SKM-1 (cell line): Measurements from ENCODE around the gene GPR17.

Experiments used
- DNase-seq: peaks from one replicate; lab custom pipeline; 2025; ENCODE audit not compliant: unreplicated experiment; lab: John Stamatoyannopoulos, UW

The GPR17 gene

DNA sequence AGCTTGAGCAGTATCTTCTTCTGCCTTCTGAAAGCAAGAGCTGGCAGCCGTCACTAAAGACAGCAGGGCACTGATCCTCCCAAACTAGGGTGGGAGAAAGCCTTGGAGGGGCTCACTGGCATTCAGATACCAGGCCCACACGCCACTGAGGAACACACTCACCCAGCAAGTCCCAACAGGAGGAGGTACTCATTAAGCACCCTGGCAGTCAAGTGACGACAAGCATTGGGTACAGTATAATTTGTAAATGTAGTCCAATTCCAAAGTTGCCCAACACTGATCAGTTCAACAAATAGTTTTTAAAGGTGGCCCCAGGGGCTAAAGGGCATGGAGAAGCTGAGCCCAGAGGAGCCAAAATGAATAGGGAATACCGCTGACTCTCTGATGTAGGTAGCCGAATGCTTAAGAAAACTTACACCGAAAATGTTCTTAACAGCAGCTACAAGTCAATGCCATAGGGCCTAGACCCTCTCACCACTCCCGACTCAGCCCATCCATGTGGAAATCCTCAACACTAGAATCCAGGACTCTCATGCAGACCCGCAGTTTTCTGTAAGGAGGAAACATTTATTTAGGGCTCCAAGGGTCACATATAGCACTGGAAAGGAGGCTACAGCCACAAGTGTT is 19.4 kb downstream of the GPR17 start:
- no peak for DNase-seq

DNA sequence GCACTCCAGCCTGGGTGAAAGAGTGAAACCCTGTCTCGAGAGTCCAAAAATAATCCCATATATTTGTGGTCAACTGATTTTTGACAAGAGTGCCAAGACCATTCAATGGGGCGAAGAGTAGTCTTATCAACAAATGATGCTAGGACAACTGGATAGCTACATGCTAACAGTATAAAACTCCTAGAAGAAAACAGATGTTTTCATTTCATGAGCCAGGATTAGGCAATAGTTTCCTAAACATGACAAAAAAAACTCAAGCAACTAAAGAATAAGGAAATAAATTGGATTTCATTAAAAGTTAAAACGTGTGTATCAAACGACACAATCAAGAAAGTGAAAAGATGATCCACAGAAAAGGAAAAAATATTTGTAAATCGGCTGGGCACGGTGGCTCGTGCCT is 23.1 kb downstream of the GPR17 start:
- no peak for DNase-seq

DNA sequence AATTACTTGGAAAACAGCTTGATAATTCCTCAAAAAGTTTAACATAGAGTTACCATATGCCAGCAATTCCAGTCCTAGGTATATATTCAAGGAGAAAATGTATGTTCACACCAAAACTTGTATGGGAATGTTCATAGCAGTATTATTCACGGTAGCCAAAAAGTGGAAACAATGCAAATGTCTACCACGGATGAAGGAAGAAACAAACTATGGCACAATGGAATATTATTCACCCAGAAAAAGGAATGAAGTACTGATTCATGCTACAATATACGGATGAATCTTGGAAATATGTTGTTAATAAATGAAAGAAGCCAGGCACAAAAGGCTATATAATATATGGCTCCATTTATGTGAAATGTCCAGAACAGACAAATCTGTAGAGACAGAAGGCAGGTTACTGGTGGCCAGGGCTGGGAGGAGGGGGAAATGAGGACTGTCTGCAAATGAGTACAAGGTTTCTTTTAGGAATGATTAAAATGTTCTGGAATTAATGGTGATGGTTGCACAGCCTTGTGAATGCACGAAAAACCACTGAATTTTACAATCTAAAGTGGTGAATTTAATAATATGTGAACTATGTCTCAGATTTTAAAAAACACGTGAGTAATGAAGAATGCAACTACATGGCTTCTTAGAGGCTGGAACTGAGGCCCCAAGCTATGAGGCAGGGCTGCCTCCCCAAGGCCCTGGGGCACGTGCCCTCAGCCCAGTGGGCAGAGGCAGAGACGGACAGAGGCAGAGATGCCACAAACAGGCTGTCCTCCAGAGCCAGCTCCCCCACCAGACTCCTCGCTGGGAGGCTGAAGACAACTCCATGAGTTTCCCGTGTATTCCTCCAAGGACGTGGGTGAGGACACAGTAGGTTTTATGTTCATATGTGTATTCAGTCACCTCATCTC is 24.4 kb downstream of the GPR17 start:
- DNase-seq = no peak

DNA sequence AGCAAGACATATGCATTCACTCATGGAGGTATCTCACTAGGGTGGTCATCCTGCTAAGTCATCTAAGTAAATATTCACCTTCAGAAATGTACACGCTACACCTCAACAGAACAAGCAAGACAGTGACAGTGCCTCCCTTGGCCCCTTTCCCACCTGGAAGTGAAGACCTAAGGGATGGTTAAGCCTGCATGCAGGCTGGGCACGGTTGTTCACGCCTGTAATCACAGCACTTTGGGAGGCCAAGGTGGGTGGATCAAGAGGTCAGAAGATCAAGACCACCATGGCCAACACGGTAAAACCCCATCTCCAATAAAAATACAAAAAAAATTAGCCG is 25.0 kb downstream of the GPR17 start:
- DNase-seq = no peak

DNA sequence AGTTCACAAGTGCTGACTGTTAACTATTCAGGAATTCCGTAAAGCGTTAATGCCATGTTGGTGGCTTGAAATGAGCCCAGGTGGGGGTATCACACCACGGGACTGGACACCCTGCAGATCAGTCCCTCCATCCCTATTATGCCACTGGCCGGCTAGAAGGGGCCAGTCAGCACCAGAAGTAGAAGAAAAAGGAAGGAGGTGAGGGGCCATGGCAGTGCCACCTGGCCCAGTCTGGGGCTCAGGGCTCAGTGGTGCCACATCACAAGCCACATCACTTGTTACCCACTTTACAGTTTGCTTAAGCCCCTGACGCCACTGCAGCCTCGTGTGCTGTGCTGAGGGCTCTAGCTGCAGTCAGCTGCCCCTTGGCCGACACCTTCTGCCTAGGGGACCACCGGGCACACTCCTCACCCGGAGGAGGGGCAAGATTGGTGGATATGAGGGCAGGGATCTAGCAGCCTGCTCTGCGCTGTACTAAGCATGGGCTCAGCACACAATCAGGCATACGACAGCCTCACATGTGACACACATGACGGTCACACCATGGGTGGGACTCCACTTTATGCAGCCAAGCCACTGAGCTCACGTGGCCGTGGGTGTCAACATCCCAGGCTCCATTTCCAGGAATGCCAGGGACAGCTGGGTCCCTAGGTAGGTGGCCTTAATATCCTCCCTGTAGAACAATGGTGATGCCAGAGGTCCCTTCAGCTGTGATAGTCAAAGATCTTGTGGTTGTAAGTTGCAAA is 25.8 kb downstream of the GPR17 start:
- no peak for DNase-seq

DNA sequence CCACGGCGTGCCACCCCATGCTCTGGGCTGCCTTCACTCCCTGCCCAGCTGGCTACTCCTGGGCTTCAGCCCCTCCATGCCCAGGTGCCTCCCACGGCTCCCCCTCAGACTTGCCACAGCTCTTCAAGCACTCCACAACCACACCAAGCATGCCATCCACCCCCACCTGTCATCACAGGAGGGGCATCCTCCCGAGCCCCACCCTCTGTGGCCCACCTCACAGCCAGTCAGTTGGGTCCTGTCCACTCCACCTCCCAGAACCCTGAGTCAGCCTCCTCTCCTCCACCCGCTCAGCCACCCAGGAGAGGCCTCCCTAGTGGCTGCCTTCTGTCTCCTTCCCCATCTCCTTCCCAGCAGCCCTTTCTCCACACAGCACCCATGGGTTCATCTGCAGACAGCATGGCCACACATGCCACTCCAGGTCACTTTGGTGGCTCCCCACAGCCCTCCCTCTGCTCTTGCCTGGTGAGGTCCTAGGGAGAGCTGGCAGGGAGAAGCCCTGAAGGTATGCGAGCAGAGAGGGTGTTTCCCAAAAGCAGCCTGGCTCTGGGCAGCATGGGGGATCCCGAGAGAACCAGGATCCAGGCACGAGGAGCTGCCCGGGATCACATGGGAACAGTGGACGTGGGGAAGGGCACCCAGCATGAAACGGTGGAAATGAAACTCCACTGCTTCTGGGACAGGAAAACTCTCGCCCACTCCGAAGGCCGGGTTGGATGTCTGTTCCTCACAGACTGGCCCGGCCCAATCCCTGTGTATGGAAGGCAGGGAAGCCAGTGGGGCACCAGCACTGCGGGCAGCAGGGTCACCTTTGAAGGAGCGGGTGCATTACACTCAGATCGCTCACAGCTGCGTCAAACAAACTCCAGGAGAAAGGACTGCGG is 26.6 kb downstream of the GPR17 start:
- DNase-seq = no peak

DNA sequence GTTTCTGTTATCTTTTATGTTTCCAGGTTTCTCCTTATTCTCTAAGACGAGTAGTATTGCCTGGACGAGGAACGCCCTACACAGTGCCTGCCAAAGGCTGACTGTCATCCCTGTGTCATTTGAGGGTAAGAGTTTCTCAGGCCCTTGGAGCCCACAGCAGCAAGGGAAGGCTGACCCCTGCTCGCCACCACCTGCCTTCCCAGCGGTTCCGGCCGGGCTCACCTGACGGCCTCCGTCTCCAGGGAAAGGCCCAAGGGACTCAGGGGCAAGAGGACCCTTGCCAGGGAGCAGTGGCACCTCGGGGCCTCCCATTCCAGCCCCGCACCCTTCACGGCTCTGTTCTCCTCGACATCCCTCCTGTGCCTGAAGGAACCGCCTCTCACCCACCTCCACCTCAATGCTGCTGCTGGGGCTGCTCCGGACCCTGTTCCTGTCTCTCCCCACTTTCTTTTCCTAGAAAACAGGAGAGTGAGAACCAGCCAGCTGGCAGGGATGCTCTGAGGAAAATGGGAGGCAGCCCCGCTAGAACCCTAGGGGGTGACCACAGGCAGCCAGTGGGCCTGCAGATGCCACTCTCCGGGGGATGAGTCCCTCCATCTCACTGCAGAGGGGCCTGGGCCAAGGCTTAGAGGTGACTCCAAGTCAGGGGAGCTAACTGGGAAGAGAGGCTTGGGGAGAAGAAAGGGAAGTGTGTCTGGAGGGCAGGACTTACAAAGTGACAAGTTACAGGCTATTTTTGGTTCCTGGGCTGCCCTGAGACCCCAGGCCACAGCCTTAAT is 27.5 kb downstream of the GPR17 start:
- no peak for DNase-seq

DNA sequence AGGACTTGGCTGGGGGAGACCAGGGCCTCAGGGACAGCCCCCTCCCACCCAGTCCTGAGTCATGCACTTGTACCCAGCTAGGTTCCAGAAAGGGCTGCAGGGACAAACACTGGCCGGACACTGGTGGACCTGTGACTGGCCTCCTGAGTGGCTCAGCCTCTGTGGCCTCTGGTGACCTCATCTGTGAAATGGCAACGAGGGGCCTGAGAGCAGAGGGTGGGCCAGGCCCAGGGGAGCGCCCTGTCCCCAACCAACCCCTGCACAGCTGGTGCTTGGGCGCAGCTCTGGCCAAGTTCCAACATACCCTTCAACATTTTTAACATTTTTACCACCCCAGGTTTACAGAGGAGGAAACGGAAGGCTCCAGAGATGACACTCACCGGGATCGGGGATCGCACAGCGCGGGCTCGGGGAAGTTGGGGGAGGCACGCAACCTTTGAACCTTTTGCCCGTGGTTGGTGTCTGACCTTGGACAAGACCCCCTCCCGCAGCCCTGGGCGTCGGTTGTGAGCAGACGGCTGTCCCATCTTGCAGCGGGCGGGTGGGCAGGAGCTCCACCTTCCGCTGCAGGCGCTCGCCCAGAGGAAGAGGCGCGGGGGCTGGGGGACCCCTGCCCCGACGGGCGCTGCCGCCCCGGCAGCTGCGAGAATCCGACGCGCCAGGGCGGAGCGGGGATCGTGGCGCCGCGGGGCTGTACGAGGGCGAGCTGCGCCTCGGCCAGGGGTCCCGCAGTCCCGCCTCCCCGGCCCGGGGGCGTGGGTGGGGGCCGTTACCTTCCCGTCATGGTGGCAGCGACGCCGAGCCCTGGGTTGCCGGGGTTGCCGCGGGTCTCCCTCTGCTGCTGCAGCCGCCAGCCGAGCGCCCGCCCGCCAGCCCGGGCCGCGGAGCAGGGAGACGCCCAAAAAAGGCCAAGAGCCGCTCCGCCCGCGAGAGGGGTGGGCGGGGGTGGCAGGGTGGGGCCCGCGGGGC is 28.6 kb downstream of the GPR17 start:
- DNase-seq = no peak

DNA sequence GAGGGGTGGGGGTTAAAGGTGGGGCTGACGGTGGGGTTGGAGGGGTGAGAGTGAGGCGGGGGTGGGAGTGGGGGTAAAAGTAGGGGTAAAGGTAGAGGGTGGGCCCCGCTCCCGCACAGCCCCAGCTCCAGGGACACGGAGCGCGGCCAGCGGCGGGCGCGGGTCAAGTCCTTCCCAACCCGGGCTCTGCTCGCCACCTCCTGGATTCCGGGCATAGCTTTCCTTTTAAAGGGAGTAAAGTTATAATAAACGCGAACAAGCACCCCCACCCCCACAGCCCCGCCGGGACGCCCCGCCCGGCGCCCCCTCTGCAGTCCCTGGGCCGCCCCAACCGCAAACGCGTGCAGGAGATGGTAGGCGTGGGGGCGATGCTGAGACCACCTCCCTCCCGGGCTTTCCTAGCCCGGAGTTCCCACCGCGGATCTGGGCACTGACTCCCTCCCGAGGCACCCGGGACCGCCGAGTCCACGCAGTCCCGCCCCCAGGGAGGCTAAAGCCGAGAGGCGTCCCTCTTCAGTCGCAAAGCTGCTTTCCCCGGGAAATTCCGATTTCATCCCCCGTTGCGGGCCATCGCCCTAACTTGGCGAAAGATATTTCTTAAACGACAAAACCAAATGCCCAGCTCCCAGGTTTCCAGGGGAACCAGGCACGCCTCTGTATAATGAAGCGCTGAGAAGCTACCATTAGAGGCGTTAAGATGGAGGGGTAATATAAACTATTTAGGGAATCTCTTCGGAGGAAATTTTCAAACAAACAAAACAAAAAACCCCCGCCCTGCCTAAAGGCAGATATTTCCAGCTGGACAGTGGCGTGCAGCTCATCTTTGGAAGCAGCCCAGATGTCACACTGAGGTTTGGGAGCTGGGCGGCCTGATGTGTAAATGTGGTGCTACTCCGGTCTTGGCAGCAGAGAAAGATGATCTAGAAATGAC is 29.6 kb downstream of the GPR17 start, which contains the start of gene LIMS2:
LIMS2 (minus strand) TSS at position 200 of the 931 bp plus-strand sequence. CDS start 506 bp downstream, outside the sequence.
- DNase-seq = no peak

DNA sequence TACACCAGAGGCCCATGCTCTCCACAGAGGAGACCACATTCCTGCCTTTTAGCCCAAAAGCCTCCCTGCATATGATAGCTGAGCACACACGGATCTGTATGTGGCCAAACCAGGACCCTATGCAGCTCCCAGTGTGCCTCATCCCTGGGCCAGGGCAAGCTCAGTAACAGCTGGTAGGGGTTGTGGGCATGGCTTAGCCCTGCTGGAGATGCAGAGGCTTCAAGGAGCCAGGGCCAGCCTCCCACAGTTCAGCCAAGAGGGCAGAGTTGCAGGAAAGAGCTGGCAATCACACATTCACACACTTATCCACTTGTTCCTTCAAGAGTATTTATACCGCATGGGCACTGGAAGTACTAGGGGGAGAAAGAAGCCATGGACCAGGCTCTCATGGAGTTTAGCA is 31.0 kb downstream of the GPR17 start:
- no peak for DNase-seq

DNA sequence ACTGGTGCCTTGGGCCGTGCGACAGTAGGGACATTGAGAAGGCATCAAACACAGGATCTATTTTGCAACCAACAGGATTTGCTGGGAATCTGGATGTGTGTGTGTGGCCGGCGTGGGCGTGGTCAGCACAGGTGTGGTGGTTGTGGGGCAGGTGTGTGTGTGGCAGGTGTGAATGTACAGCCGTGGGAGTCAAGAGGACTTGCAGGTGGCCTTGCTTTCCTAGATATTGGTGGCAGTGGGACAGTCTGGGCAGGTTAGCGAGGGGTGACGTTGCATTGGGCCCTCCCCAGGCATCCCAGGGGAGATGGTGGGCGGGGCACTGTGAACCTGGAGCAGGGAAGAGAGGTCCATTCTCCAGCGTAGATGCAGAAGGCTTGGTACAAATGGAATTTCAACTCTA is 32.6 kb downstream of the GPR17 start:
- DNase-seq = no peak

DNA sequence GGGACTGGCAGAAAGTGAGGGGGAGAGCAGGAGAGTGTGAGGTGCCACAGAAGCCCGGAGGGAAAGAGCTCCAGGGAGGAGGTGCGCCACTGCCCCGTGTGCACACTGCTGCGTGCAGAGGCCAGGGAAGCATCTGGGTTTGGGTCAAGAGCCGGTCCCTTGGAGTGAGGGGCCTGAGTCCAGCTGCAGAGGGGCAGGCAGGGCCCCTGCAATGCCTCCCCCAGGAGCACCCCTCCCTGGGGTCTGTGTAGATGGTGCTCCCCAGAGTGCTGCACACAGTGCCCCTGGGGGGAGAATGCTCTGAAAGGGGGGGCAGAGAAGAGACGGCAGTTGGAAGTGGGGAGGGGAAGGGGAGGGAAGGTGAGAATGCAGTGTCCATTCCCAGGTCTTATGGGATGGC is 33.0 kb downstream of the GPR17 start:
- DNase-seq = no peak

DNA sequence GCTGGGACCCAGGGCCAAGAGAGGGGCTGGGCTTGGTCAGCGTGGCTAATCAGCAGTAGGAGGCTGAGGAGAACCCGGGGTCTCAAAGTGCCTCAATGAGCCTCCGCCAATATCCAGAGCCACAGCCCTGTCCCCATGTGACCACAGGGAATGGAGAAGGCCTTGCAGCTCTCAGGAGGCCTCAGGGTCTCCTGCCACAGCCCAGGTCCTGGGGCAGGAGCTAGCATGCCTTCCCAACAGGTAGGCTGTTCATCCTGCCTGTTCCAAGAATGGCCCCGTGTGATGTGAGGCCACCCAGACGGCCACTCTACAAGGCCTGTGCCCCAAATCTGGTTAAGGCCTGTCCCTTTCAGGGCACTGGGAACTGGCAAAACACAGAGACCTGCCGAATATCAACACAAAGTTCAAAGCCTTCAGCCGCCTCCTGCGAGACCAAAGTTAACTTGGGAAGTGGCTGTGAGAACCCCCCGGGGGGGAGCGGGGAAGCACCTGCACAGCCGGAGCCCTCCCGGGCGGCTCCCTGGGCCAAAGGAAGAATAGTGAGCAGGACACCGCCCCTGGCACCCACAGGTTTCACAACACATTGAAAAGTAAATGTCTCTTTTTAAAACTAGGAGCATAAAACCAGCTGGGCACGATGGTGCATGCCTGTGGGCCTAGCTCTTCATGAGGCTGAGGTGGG is 33.9 kb downstream of the GPR17 start:
- no peak for DNase-seq

DNA sequence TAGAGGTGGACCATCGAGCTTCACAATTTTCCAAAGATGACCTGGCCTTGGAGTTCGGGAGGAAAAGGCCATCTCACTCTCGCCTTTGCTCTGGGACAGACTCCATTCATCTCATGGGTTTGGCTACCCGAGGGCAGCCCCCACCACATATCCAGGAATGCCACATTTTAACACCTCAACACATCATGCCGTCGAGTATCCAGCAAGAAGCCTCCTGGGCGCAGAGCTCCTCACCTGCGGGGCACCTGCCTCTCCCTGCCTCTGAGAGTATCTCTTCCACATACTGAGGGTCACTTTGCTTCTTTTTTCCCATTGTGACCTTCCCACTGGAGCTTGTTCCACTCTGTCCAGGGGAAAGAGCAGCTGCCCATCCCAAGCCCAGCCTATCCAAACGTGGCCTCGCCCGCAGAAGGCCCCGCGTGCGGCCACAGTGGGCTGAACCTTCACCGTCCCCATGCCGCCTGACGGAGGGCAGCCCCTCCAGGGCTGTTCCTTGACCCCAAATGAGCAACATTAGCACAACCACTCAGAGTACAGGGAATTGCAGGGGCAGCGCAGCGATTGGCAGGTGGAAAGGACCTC is 34.8 kb downstream of the GPR17 start:
- no peak for DNase-seq

DNA sequence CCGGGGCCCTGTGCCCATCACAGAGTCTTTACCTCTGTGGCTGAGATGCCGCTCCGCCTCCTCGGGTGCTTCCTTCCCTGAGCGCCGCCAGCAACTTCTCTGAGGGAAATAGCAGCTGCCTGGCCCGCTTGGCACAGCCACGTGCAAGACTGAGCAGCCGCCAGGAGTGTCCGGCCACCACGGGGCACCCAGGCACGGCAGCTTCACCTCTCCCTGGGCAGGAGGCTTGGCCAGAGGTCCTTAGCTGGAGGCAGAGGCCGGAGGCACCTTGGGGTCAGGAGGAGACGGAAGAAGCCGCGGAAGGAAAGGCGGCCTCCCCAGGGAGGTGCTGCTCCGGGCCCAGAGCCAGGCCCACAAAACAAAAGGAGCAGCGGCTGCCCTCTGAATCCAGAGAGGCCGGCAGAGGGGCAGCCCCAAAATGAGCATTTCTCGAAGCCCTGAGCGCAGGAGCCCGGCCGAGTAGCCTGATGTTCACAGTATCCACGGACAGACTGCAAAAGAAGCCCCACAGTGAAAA is 35.4 kb downstream of the GPR17 start:
- DNase-seq = no peak

DNA sequence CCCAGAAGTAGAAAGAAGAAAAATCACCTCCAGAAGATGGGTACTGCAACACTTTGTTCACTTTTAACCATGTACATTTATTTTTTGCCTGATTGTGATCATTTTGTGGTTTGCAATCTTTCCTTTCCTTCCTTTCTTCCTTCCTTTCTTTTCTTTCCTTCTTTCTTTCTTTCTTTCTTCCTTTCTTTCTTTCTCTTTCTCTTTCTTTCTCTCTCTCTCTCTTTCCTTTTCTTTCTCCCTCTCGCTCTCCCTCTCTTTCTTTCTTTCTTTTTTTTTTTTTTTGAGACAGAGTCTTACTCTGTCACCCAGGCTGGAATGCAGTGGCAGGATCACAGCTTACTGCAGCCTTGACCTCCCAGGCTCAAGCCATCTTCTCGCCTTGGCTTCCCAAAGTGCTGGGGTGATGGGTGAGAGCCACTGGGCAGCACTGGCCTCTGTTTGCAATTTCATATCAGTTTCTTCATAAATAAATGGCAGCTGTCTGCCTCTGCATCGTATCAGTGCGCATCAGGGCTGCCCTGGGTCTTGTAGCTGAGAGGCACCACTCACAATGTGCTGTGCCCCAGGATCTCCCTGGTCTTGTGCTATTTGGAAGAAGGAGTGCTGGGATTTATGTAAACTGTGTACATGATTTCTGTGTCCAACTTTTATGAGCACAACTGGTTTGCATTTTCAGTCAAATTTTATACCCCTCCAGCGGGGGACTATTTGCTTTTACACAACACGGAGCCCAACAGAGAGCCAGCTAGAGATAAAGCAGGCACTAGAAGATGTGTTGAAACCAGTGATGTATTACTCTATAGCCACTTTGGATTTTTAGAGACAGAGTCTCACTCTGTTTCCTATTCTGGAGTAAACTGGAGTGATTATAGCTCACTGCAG is 36.3 kb downstream of the GPR17 start:
- no peak for DNase-seq
